ENCODE data around the gene CHCHD2.
A peak's percentile ranks its signal among the peaks of the same experiment; 100 is the strongest.
"Not testable (repeated sequence)": the region's sequence is repeated elsewhere in the genome, so short reads cannot be mapped to it uniquely, and the experiment has no call there.

CHCHD2 gene

DNA sequence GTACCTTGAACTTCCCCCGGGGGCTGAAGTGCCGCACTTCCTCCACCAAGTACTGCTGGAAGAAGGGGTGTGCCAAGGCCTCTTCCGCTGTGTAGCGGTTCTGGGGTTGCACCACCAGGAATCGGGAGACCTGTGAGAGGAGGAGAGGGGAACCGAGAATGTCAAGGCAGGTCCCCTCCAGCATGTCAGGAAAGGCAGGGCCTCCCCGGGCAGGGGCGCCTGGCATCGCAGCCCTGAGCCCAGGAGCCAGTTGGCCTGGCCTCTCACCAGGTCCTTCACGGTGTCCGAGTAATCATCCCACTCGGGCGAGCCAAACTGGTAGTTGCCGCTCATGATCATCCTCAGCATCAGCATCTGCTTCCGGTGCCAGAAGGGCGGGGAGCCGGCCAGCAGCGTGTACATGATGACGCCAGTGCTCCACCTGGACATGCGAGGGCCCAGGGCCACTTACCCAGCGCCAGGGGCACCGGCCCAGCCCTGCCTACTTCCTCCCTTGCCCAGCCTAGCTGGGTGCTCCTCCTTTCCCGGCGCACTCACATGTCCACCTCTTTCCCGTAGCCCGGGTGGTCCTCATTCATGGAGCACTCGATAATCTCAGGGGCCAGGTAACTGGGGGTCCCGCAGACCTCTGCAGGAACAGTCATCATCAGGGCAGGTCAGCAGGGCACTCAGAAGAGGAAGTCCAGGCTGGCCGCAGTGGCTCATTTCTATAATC lies 24.5 kb downstream of the CHCHD2 start:
- DNase-seq: no peak

DNA sequence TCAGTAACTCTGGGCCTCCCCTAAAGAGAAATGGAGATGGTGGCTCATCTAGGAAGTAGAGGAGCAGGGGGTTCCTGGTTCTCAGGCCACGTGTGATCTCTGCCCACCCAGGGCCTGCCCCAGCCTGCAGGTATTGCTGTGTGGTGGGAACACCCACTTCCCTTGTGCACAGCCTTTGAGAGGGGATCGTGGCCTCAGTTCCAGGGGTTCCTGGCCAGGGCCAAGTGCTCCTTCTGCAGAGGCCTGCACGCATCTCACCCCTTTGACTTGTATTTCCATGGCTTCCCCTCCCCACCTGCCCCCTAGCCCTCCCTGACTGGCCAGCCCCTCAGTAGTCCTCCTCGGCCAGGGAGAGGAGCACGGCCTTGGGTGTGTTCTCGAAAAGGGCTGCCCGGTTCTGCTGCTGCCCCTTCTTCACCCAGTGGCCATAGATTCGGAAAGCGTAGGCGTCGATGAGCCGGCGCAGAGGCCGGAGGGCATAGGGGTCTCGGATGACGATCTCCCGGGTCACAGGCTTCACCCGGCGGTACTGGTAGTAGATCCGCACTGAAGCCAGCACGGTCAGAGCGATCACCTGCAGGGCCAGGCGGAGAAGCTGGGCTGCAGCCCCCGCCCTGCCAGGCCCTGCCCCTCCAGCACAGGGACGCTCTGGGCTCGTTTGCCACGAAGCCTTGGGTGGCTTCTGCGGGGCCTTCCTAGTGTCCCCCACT lies 25.4 kb downstream of the CHCHD2 start:
- not testable (repeated sequence) for DNase-seq

DNA sequence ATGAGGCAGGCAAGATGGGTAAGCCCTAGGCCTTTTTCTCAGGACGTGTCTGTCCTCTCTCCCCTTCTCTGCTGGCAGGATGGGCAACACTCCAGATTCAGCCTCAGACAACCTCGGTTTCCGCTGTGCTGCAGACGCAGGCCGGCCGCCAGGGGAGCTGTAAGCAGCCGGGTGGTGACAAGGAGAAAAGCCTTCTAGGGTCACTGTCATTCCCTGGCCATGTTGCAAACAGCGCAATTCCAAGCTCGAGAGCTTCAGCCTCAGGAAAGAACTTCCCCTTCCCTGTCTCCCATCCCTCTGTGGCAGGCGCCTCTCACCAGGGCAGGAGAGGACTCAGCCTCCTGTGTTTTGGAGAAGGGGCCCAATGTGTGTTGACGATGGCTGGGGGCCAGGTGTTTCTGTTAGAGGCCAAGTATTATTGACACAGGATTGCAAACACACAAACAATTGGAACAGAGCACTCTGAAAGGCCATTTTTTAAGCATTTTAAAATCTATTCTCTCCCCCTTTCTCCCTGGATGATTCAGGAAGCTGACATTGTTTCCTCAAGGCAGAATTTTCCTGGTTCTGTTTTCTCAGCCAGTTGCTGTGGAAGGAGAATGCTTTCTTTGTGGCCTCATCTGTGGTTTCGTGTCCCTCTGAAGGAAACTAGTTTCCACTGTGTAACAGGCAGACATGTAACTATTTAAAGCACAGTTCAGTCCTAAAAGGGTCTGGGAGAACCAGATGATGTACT lies 26.7 kb downstream of the CHCHD2 start:
- peak; percentile 96 for DNase-seq

DNA sequence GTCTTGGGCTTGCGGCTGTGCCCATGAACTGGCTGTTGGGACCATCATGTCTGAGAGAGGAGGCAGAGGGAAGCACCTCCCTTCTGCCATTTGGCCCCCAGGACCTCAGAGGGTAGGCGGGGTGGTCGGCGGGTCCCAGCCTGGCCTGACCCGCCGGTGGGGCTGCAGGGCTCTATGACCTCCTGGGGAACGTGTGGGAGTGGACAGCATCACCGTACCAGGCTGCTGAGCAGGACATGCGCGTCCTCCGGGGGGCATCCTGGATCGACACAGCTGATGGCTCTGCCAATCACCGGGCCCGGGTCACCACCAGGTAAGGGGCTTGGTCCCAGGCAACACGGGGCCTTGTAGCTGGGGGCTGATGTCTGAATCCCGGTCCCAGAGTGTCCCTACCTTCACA lies 28.1 kb downstream of the CHCHD2 start:
- DNase-seq: no peak

DNA sequence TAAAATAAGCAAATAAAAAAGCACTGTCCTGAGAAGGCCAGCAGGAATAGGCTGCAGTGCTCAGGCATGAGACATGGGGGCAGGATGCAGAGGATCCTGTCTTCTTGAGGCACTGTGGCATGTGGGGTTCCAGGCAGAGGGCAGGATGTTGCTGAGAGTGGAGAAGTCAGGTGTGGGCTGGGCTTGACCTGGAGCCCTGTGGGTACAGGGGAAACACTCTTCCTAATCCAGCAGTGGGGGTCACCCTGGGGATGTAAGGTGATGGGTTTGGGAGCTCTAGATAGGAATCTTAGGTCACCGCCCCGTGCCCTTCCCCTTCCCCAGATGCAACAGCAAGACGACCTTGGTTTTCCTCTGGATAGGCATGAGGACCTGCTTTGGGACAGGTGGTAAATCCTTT lies 28.6 kb downstream of the CHCHD2 start:
- DNase-seq: no peak

DNA sequence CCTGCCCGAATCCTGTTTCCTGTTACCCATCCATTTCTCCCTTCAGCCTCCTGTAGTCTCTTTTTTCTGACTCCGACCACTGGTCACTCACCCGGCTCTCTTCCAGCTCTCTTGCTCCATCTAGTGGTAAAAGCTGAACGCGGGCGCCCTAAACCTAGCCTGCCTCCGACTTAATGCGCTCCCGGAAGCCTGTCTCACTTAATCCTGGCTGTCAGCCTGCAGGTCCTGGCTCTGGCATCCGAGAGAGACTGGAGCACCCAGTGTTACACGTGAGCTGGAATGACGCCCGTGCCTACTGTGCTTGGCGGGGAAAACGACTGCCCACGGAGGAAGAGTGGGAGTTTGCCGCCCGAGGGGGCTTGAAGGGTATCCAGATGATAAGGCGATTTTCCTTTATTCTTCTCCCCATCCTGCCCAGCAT lies 31.9 kb downstream of the CHCHD2 start:
- DNase-seq: peak; percentile 87

DNA sequence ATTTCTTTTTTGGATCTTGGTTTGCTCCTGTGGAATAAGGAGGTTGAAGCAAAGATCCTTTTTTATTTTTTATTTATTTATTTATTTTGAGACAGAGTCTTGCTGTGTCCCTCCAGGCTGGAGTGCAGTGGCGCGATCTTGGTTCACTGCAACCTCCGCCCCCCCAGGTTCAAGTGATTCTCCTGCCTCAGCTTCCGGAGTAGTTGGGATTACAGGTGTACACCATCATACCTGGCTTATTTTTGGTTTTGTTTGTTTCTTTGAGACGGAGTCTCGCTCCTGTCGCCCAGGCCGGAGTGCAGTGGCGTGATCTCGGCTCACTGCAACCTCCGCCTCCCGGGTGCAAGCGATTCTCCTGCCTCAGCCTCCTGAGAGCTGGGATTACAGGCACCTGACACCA lies 39.9 kb downstream of the CHCHD2 start:
- not testable (repeated sequence) for DNase-seq

DNA sequence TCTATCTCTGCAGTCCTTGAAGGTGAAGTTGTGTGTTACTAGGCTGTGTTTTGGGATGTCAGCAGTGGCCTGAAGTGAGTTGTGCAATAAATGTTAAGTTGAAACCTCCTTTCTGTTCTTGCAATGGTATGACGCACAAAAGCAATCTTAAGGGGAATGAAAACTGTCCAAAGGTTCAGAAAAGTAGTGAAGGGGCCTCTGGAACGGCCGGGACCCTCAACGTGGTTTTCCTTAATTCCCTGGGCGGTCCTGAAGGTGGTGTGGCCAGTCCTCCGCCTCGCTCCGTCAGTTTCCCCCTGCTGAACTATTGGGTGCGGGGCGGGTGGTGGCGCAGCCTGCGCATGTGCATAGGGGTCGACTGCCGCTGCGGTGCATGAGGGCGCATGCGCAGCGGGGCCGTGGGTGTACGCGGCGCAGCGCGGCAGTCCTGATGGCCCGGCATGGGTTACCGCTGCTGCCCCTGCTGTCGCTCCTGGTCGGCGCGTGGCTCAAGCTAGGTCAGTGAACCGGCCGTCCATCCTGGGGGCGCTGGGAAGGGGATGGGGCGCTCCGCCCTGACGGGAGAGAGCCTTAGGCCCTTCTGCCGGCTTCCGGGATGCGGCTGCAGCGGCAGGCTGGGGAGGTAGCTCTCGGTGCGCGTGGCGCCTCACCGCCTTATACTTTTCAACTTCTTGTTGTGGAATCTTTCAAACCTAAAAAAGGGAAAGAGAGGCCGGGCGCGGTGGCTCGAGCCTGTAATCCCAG lies 42.2 kb downstream of the CHCHD2 start, which contains the start of gene SUMF2:
Gene SUMF2 (plus strand): TSS at position 405 of the 744 bp plus-strand sequence. CDS start 26 bp downstream, at position 431.
- DNase-seq: peak; percentile 94

DNA sequence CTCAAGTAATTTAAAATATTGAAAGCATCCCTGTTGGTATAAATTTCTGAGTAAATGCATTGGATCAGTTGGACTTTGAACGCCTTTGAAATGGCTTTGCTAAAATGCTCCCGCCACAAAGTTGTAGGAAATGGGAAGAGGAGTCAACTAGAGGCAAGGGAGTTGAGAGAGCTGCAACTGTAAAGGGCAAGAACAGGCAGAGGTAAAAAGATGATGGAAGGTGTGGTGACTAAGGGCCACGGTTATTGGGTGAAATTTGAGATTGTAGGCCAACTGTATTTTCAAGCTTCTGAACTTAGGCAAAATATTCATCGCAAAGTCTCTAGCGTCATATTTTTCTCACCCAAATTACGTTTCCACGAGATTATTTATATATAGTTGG lies 42.8 kb downstream of the CHCHD2 start:
- DNase-seq: no peak

DNA sequence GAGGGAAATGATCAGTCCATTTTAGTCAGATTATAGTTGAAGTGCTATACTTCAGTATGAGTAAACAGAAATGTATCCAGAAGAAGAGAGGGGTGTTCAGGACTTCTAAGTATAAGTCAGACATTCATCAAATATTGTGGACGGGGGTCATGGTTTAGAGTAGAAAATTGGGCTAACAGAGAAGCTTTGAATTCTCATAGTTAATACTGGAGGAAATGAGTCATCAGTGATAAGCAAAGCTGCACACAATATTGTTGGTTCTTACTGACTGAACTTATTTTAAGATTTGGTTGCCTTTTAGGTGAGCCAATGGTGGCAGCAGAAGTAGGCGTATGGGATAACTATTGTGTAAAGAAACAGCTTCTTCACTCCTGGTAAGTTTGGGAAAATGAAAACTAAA lies 43.9 kb downstream of the CHCHD2 start:
- DNase-seq: no peak

DNA sequence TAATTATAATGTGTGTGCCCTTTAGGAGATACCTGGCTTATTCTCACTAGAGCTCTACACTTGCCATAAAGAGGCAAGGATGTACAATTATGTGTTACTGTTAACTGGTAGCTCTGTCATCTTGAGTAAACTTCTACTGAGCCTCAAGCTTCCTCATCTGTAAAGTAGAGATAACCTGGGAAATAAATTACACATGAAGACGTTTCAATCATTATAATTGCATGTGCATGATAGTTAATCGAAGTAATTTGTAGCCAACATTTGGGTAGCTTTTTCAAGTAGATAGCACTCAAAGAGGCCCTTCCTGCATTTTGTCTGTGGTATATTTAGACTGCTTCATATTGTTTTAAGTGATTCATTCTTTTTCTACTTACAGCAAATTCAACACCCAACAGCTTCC lies 52.3 kb downstream of the CHCHD2 start:
- no peak for DNase-seq

DNA sequence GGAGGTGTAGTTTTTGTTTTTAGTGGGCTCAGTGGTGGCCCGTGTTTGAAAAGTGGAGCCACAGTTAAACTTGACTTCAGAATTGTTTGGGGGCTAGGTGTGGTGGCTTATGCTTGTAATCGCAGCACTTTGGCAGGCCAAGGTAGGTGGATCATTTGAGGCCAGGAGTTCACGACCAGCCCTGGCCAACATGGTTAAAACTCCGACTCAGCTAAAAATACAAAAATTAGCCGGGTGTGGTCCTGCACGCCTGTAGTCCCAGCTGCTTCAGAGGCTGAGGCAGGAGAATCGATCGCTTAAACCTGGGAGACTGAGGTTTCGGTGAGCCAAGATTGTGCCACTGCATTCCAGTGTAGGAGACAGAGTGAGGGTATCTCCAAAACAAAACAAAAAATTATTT lies 52.9 kb downstream of the CHCHD2 start:
- no peak for DNase-seq
